Measurements from ENCODE around the gene GARIN6.
"Not testable (repeated sequence)": the region's sequence is repeated elsewhere in the genome, so short reads cannot be mapped to it uniquely, and the experiment has no call there.

Gene GARIN6

DNA sequence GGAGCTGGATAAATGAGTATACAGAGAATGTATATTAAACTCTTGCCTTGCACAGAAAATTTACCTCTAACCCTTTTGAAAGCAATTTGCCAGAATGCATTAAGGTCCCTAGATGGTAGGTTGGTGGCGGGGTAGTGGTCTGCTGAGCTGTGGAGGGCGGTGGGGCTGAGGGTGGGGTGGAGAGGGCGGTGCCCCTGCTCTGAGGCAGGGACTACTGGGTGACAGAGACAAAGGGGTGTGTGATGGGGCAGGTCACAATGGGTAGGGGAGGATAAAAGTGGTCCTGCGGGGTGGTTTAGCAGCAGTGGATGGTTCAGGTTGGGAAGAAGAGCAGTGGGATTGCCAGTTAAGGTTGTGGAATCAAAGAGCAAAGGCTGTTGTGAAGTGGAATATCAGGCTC is at the start of gene GARIN6:
Gene GARIN6 (plus strand): TSS at position 301 of the 400 bp plus-strand sequence. CDS start 422 bp downstream, outside the sequence.
- DNase-seq: no peak

DNA sequence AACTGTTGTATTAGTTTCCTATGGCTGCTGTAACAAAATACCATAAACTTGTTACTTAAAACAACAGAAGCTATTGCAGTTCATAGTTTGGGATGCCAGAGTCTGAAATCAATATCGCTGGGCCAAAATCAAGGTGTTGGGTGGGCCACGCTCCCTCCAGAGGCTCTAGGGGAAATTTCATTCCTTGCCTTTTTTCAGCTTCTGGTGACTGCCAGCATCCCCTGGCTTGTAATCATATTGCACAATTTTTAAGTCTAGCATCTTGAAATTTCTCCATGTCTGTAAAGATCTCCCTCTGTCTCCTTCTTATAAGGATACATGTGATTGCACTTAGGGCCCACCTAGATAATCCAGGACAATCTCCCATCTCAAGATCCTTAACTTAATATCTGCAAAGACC is 48.8 kb upstream of the GARIN6 start:
- no peak for DNase-seq

DNA sequence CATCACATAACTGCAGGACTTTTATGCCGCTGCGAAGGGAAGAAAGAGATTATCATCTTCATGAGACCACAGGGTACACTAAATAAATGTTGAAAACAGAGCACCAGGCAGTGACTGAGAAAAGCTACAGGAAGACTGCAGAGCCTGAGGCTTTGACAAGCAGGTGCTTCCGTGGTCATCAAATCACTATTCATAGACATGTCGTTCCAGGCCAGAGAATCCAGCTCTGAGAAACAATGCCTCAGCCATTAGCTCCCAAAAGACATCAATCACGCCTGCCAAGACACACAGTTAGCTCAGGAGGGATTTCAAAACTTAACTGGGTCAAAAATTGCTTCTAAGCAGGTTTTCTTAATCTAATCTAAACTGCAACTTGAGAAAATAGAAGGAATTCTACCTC is 47.2 kb upstream of the GARIN6 start:
- peak; percentile 7 for DNase-seq

DNA sequence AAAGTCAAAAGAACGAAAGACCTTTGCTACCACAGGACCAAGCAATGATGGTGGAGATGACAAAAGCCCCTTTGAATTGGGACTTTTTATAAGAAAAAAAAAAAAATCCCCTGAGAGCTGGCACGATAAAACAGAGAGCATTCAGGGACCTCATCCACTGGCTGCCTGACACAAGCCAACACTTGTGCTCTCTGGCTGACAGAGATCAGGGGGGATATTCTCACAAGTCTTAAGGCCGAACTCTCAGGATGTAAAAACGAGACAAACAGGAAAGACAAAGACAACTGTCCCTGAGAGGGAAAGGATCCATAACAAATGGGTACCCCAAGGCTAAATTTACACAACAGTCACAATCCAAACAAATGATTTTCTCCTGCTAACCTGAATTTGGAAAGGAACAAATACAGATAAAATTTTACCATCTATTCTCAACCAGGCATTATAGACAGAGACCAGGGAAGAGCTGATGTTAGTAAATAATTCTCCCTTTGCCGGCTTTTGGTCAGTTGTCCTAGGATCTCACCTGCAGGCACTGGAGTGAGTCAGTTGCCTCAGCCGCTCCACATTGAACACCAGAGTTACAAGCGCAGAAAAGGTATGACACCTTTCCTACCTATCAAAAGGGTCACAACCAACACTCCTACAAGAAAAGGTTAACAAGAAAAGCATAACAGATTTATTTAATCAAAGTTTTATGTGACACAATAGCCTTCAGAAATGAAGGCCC is 37.9 kb upstream of the GARIN6 start:
- DNase-seq: no peak

DNA sequence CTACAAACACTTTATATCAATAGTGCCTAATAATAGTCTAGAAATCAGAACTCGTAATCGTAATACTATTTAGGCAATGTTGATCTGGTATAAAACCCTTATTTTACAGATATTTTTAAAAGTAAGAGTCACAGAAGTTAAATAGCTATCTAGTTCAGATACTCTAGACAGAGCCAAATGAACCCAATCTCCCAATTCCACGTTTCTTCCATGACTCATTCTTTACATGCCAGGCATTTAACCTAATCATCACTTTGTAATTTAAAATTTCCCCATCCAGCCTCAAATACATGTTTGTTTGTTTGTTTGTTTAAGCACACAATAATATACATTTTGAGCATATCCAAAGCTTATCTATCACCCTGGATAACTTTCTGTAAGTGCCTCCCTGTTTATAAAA is 36.4 kb upstream of the GARIN6 start:
- no peak for DNase-seq

DNA sequence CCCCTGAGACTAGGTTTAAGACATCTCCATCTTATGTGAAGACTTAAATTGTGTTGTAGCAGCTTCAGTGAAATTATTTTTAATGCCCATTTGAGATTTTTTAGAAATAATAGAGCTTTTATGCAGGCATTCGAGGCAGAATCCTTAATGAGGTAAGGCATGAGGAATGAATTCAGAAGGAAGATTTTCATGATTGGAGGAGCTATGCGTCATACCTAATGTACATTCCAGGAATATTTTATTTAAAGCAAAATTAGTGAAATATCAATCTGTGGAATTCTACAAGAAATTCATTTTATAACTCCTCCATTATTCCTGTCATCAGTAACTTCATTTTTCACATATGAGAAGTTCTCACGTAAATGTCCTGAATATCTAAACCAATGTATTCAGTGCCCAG is 36.0 kb upstream of the GARIN6 start:
- DNase-seq: no peak

DNA sequence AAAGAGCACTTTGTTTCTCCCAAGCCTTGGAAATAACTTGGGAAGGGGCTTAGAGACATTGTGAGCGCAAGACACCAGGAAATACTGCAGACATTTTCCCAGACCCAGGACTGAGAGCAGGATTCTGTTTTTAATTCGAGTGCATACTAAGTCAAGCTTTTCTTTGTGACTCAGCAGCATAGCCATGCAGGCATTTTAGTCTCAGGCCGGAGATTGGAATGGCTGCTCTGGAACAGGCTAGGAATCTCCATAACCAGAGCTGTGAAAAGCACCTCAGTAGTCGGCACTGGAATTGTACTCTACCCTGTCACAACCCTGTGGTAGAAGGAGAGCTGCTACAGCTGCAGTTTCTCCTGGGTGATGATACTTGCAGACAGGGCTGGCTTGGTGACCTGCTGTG is 28.9 kb upstream of the GARIN6 start:
- DNase-seq: no peak

DNA sequence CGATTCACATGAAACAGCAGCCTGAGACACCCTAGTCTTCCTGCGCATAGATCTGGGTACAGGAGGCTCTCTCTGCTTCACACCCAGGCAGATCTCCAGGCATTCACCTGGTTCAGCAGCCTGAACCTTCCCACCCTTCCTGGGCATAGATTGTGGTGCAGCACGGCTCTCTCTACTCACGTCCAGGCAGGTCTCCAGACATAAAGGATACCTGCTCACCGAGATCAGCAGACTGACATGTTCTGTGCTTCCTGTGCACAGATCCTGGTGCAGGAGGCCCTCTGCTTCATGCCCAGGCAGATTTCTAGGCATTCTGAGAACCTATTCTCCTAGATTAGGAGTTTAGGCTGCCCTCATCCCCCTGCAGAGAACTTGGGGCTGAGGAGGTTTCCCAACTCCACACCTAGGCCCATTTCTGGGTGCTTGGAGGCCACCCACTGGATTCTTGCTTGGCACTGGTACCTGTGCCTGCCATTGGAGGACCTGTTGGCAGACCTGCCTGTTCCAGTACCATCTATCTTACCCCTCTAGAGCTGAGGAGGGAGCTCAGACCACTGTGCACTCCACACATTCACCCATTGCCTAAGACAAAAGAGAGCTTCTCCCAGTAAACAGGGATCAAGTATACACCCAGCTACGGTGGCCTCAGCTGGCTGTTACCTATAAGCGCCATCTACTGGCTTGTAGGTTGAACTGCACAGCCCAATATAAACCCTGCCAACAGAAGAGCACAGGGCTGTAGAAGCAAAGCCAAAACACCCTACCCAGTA is 28.0 kb upstream of the GARIN6 start:
- peak; percentile 11 for DNase-seq

DNA sequence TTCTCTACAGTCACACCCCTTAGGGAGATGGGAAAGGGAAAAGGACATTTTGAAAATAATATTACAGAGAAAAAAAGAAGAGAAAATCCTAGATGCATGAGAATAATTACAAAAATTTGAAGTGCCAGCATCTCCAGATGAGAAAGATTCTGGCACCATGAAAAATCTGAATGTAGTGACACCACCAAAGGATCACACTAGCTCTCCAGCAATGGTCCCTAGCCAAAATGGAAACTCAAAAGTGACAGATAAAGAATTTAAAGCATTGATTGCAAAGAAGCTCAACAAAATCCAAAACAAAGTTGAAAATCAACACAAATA is 27.4 kb upstream of the GARIN6 start:
- DNase-seq: no peak

DNA sequence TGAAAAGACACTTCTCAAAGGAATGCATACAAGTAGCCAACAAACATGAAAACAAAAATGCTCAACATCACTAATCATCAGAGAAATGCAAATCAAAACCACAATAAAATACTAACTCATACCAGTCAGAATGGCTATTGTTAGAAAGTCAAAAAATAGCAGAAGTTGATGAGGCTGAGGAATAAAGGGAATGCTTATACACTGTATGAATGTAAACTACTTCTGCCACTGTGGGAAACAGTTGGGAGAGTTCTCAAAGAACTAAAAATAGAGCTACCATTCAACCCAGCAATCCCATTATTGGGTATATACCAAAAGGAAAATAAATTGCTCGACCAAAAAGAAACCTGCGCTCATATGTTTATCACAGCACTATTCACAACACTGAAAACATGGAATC is 23.0 kb upstream of the GARIN6 start:
- DNase-seq: not testable (repeated sequence)

DNA sequence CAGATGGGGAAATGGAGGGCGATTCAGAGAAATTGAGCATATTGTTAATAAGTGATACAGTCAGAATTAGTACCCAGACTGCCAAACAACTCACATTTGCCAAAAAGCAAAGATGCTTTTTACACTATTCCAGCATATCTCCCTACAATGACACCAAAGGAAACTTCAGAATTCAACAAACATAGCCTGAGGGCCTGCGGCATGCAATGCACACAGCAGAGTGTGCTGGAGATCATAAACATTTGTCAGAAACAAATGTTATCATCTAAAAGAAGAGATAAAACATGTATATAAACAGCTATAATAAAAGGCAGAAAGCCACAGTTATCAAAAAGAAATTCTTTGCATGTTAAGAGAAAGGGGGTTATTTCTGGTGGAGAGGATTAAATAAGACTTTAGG is 20.1 kb upstream of the GARIN6 start:
- no peak for DNase-seq

DNA sequence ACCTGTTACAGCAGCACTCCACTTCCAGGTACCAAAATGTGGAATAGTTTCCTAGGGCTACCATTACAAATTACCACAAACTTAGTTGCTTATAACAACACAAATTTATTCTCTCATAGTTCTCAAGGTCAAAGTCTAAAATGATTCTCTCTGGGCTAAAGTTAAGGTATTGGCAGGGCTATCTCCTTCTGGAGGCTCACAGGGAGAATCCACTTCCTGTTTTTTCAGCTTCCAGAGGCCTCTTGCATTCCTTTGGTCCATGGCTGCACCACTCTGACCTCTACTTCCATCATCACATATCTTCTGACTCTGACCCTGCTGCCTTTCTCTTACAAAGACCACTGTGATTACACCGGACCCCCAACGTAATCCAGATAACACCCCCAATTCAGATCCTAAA is 2.9 kb upstream of the GARIN6 start:
- DNase-seq: no peak

DNA sequence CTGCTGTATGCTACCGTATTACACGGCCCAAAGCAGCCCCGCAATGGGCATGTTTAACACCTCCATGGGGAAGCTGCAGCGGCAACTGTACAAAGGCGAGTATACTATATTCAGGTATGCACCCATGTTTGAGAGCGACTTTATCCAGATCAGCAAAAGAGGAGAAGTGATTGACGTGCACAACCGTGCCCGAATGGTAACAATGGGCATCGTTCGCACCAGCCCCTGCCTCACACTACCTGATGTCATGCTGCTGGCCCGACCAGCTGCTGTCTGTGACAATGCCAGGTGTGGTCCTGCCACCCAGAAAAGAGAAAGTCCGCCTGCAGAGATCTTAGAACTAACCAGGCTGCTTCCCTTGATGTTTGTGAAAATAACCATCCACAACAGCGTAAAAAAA is 630 bp downstream of the GARIN6 start:
- DNase-seq: no peak

DNA sequence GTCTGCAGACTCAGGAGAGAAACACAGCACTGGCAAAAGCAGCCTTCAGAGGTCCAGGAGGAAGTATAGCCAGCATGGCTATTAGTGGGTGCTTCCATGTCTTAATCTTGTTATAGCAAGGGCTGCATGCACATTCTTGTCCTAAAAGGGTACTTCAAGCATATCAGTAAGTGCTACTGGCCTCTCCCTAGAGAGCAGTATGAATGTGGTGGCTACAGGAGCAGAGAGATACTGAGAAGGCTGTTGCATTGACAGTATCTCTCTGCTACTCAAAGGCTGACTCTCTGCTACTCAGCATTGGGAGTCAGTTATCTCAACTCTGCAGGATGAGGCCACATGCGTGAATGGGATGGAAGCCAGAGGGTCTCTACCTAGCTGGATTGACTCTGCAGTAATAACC is 2.0 kb downstream of the GARIN6 start:
- no peak for DNase-seq

DNA sequence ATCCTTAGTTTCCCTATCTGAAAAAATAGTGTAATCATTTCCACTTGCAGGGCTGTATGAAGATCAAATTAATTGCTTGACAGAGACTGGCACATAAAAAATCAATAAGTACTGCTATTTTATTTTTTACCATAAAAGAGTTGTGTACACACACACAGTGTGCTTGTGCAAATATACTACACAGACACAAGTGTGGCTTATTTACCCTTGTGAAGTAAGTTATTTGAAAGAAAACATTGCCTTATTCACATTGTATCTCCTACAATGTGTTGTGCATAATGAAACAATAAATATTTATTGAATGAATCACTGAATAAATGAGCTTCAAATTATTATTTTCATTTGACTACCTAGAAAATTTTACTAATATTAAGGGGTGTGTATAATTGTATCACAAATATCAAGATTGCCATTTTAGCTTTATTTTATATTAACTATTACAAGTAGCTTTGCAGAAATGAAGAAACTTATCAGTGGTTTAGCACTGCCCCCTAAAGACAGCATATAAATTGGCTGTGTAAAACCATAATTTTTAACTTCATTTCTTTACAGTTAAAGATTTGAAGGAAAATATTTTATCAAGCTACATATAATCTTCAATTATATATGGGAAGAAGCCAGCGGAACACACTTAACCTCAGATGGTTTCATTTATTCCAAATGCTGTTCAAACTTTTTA is 11.3 kb downstream of the GARIN6 start:
- DNase-seq: no peak

DNA sequence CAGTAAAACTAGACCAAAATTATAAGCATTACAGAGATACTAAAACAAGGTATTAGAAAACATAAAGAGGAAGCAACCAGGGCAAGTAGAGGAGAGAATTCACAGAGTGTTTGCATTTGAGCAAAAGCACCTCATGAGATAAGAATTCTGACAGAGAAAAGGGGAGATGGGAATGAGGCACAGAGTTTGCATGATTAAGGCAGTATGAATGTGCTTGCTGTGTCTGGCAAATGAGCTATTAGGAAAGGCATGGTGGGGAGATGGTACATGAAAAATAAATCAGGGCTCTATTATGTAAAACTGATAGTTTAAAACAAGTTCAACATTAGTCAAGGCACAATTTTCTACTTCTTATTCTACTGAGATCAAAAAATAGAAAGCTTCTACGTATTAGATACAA is 23.1 kb downstream of the GARIN6 start:
- DNase-seq: no peak

DNA sequence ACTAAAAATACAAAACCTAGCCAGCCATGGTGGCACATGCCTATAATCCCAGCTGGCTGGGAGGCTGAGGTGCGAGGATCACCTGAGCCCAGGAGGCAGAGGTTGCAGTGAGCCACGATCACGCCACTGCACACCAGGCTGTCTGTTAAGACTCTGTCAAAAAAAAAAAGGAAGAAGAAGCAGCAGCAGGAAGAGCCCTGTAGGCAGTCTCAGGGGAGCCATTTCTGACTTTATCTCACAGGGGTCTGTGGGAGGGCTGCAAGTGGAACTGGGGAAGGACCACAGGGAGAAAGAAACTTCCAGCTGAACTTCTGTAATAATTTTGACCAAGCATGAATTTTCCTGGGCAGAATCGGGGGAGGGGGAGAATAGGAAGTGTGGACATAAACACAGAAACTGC is 32.7 kb downstream of the GARIN6 start:
- DNase-seq: no peak

DNA sequence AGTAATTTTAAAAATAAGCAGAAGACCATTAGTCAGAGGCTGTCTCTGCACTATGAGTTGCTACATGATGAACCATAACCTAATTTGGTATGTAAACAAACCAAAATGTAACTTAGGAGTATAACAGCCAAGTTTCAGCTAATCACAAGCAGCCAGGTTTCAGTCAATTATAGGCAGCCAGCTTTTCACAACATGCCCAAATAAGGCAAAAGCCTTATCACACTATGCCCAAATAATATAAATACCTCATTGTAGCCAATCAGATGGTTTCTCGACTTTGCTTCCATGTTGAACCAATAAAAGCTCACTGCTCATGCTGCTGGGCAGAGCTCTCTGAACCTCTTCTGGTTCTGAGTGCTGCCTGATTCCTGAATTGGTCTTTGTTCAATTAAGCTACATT is 38.6 kb downstream of the GARIN6 start:
- no peak for DNase-seq

DNA sequence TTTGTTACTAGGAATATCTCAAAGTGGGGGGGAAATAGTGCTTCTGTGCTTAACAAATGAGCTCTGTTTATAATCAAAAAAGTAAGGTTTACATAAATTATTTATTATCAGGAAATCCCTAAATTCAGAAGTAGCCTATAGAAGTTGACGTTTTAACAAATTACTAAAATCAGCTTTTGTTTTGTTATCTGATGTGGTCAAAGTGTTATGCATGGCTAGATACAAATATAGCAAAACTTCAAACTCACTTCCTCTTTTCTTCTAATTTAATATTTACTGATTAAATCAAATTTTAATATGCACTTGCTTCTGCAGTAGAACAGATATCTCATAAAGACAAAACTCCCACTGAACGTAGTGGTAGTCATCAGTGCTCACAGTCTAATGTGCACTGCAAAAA is 47.5 kb downstream of the GARIN6 start:
- DNase-seq: no peak

All from NCI-H2029 treated with DMSO at 0.1 percent for 48 hours (cell line).